HL-60 (cell line): ENCODE data around the gene SPRR5.

Experiments used
- DNase-seq, 2 experiments: peaks; one replicate each; pipeline ENCODE4 v3.0.0-alpha.2; 2010 to 2020; ENCODE audit warnings: low read depth in 1 of 2, low spot score in 1 of 2
- H3K27ac ChIP-seq: fragments of 250-450 bp; sonication (Bioruptor Pico); replicated peaks from 2 replicates; pipeline ENCODE4 v1.5.1; 2020; ENCODE audit warnings: mild to moderate bottlenecking, moderate library complexity
- H3K27me3 ChIP-seq: fragments of 250-450 bp; sonication (Bioruptor Pico); 2 replicates; pipeline ENCODE4 v1.5.1; 2021; ENCODE audit warnings: mild to moderate bottlenecking, moderate library complexity; ENCODE audit not compliant: insufficient read depth, poor library complexity, severe bottlenecking
- H3K4me3 ChIP-seq: replicated peaks from 2 replicates; pipeline ENCODE4 v1.5.1; 2011; ENCODE audit warnings: mild to moderate bottlenecking, control low read depth, low read length; ENCODE audit not compliant: insufficient read depth
- CTCF ChIP-seq: IDR thresholded peaks from one replicate; pipeline ENCODE4 v1.5.1; 2011; ENCODE audit warnings: low read length, control low read depth, inconsistent platforms; ENCODE audit not compliant: insufficient read depth
- GABPA ChIP-seq: IDR thresholded peaks from 2 replicates; pipeline ENCODE4 v1.6.1; 2012; ENCODE audit warnings: low read depth
- POLR2AphosphoS5 ChIP-seq: IDR thresholded peaks from 2 replicates; pipeline ENCODE4 v1.6.1; 2012; ENCODE audit warnings: low read depth
- REST ChIP-seq: IDR thresholded peaks from 2 replicates; pipeline ENCODE4 v1.6.1; 2012; ENCODE audit warnings: low read depth; ENCODE audit not compliant: insufficient replicate concordance
- SPI1 ChIP-seq: IDR thresholded peaks from 2 replicates; pipeline ENCODE4 v1.6.1; 2012; ENCODE audit warnings: low read depth, mild to moderate bottlenecking, borderline replicate concordance

Gene SPRR5

GRCh38 chr1:152926091-152926490 is 20.9 kb upstream of the SPRR5 start:
- TF ChIP-seq CTCF = peak; percentile 15
- TF ChIP-seq POLR2AphosphoS5 = no peak
- no peak for DNase-seq
- Histone ChIP-seq H3K27ac (no peak overlapping the region), H3K4me3 (no peak overlapping the region), H3K27me3 (peaks cover 4% of the 10 kb centered on the region)

GRCh38 chr1:152928671-152929070 is 18.3 kb upstream of the SPRR5 start:
- DNase-seq = no peak
- H3K27me3 ChIP-seq = peaks cover 4% of the 10 kb centered on the region

GRCh38 chr1:152932170-152932811 is 14.7 kb upstream of the SPRR5 start:
- no peak for DNase-seq
- H3K27ac ChIP-seq = no peak overlapping the region
- no peak for TF ChIP-seq SPI1
- no peak for TF ChIP-seq GABPA
- TF ChIP-seq POLR2AphosphoS5 = no peak
- no peak for TF ChIP-seq REST
- TF ChIP-seq CTCF = no peak
- H3K4me3 ChIP-seq = no peak overlapping the region
- peaks cover 4% of the 10 kb centered on the region for H3K27me3 ChIP-seq

More at GRCh38 chr1:152928671-152929070, 18.3 kb upstream of the SPRR5 start:
- no peak overlapping the region for H3K4me3 ChIP-seq
- TF ChIP-seq POLR2AphosphoS5 (no peak), SPI1 (no peak), CTCF (no peak), REST (no peak), GABPA (no peak)
- no peak overlapping the region for H3K27ac ChIP-seq

- DNase-seq = no peak
These were observed 13.8 kb upstream of the SPRR5 start for GRCh38 chr1:152933196-152933595.

More at GRCh38 chr1:152933196-152933595, 13.8 kb upstream of the SPRR5 start:
- H3K27me3 ChIP-seq = peaks cover 4% of the 10 kb centered on the region
- no peak overlapping the region for H3K4me3 ChIP-seq
- H3K27ac ChIP-seq = no peak overlapping the region
- TF ChIP-seq GABPA = no peak
- TF ChIP-seq REST = no peak
- TF ChIP-seq SPI1 = no peak
- TF ChIP-seq POLR2AphosphoS5 = no peak
- TF ChIP-seq CTCF = no peak
